AG08395 (cell line): ENCODE results near the gene TSPAN12.

Source experiments
- DNase-seq: peaks from one replicate; pipeline ENCODE4 v3.0.0; 2012; ENCODE audit warnings: mixed read lengths, low spot score

The TSPAN12 gene

GRCh38 chr7:120842121-120842621, 15.8 kb downstream of the TSPAN12 start:
- DNase-seq: no peak

GRCh38 chr7:120841608-120842007, 16.3 kb downstream of the TSPAN12 start:
- DNase-seq: no peak

GRCh38 chr7:120838281-120838682, 19.7 kb downstream of the TSPAN12 start:
- no peak for DNase-seq

GRCh38 chr7:120837599-120837998, 20.3 kb downstream of the TSPAN12 start:
- DNase-seq: no peak

- DNase-seq: no peak
Measured at GRCh38 chr7:120836556-120837115, 21.3 kb downstream of the TSPAN12 start.

- no peak for DNase-seq
Measured at GRCh38 chr7:120834726-120835125, 23.2 kb downstream of the TSPAN12 start.

- DNase-seq: no peak
Measured at GRCh38 chr7:120833546-120833945, 24.4 kb downstream of the TSPAN12 start.

- DNase-seq: no peak
Measured at GRCh38 chr7:120832803-120833202, 25.1 kb downstream of the TSPAN12 start.

- no peak for DNase-seq
Measured at GRCh38 chr7:120831260-120831659, 26.7 kb downstream of the TSPAN12 start.

GRCh38 chr7:120829487-120829886, 28.5 kb downstream of the TSPAN12 start:
- no peak for DNase-seq

GRCh38 chr7:120828528-120828927, 29.4 kb downstream of the TSPAN12 start:
- no peak for DNase-seq

- DNase-seq: no peak
Measured at GRCh38 chr7:120827371-120828118, 30.4 kb downstream of the TSPAN12 start.

- DNase-seq: no peak
Measured at GRCh38 chr7:120825576-120825975, 32.4 kb downstream of the TSPAN12 start.

GRCh38 chr7:120825152-120825551, 32.8 kb downstream of the TSPAN12 start:
- no peak for DNase-seq

- DNase-seq: no peak
Measured at GRCh38 chr7:120819861-120820260, 38.1 kb downstream of the TSPAN12 start.

- no peak for DNase-seq
Measured at GRCh38 chr7:120817851-120818250, 40.1 kb downstream of the TSPAN12 start.

GRCh38 chr7:120814253-120814939, 43.5 kb downstream of the TSPAN12 start:
- DNase-seq: no peak

- DNase-seq: no peak
Measured at GRCh38 chr7:120813546-120814252, 44.2 kb downstream of the TSPAN12 start.

- DNase-seq: no peak
Measured at GRCh38 chr7:120813089-120813488, 44.9 kb downstream of the TSPAN12 start.

GRCh38 chr7:120809260-120809659, 48.7 kb downstream of the TSPAN12 start:
- no peak for DNase-seq

GRCh38 chr7:120807390-120807789, 50.6 kb downstream of the TSPAN12 start:
- no peak for DNase-seq

GRCh38 chr7:120806669-120807068, 51.3 kb downstream of the TSPAN12 start:
- DNase-seq: no peak
